ENCODE measurements around the gene WDFY2. TPM values are rescaled to one million over a fixed set of nuclear protein-coding genes. Genes with fewer than 3 reads are reported as not detected.

Gene WDFY2
- total RNA-seq, 2 experiments from 2014 or later: 9.3 to 11.2 TPM

DNA sequence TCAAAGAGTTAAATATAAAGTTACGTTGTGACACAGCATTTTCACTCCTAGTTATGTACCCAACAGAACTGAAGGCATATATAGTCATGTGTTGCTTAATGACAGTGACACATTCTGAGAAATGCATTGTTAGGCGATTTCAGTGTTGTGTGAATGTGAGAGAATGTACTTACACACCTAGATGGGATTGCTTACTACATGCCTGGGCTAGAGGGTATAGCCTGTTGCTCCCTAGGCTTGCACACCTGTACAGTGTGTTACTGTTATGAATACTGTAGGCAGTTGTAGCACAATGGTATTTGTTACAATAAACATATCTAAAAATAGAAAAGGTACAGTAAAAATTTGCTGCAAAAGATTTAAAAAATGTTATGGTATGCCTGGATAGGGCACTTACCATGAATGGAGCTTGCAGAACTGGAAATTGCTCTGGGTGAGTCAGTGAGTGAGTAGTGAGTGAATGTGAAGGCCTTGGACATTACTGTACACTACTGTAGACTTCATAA, 130.5 kb downstream of the WDFY2 start:
- no peak overlapping the region for H3K27ac Mint-ChIP-seq
- intact Hi-C loops (cut with micrococcal nuclease): no loop called here
- no peaks in the 10 kb centered on the region for H3K9me3 Mint-ChIP-seq
- no peak overlapping the region for H3K4me3 Mint-ChIP-seq
- CTCF ChIA-PET: no interaction called here
- H3K4me1 Mint-ChIP-seq (ENCODE audit: low read depth): peaks cover 2% of the 10 kb centered on the region
- no peaks in the 10 kb centered on the region for H3K27me3 Mint-ChIP-seq
- DNase-seq: no peak
- POLR2A ChIA-PET: no interaction called here
- H3K36me3 Mint-ChIP-seq: peaks cover 1% of the 10 kb centered on the region

DNA sequence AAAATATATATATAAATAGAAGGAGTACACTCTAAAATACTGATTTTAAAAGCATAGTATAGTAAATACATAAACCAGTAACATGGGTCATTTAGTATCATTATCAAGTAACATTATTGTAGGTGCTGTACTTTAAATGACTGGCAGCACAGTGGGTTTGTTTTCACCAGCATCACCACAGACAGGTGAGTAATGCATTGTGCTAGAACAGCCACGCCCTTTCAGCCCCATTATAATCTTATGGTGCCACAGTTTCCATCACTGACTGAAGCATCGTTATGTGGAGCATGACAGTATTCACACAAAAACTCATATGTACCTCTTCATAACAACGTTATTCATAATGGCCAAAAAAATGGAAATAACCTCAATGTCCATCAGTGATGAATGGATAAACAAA, 131.4 kb downstream of the WDFY2 start:
- H3K9me3 Mint-ChIP-seq: no peaks in the 10 kb centered on the region
- no peak overlapping the region for H3K27ac Mint-ChIP-seq
- peaks cover 1% of the 10 kb centered on the region for H3K36me3 Mint-ChIP-seq
- no peak overlapping the region for H3K4me3 Mint-ChIP-seq
- intact Hi-C loops (cut with micrococcal nuclease): no loop called here
- H3K27me3 Mint-ChIP-seq: no peaks in the 10 kb centered on the region
- peaks cover 2% of the 10 kb centered on the region for H3K4me1 Mint-ChIP-seq (ENCODE audit: low read depth)
- CTCF ChIA-PET: no interaction called here
- POLR2A ChIA-PET: no interaction called here
- DNase-seq: no peak

DNA sequence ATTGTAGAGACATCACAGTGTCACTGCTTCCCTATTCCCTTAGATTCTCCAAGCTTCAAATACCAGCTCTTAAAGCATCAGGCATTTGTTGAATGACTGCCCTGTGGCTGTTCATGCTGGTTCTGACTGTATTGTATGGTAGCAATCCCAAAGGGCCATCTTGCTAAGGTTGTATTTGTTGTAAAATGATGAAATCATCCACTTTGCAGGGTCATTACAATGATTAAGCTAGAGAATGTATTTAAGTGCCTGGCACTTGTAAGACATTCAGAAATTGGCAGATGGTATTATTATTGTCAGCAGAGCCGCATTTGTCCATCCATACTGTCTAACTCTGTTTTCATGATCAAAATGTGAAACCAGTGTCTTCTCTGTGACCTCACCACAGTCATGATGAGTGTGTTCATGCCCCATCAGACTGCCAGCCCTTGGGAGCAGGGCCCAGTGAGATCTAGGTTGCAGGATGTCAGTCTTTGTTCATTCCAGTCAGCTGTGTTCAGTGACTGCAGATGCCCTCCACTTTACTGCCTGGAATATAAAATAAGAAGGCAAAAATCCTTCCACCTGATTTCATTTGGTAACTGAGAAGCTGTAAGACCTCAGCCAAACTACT, 133.6 kb downstream of the WDFY2 start:
- Mint-ChIP-seq H3K36me3 (peaks cover 1% of the 10 kb centered on the region), H3K27me3 (no peaks in the 10 kb centered on the region), H3K9me3 (no peaks in the 10 kb centered on the region), H3K27ac (no peak overlapping the region), H3K4me1 (ENCODE audit: low read depth) (peaks cover 2% of the 10 kb centered on the region), H3K4me3 (no peak overlapping the region)
- ChIA-PET POLR2A (no interaction called here), CTCF (no interaction called here)
- intact Hi-C loops (cut with micrococcal nuclease): no loop called here
- no peak for DNase-seq

DNA sequence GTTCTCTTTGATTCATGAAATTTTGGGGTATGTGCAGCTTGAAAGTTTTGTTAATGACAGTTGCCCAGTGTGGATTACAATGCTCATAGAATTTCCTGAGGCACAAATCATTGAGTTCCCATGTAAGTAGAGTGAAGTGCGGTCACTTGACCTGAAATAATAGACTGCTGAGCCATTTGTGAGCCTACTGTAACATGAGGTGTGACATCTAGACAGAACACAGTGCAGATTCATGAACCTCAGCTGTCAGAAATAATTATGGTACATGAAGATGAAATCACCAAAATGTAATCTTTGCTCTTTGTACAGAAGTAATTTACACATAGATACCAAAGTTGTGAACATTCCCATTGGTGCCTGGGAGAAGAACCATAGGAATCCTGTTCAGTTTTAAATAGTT, 135.1 kb downstream of the WDFY2 start:
- H3K27me3 Mint-ChIP-seq: no peaks in the 10 kb centered on the region
- POLR2A ChIA-PET: no interaction called here
- no peaks in the 10 kb centered on the region for H3K9me3 Mint-ChIP-seq
- peaks cover 1% of the 10 kb centered on the region for H3K36me3 Mint-ChIP-seq
- intact Hi-C loops (cut with micrococcal nuclease): no loop called here
- DNase-seq: no peak
- H3K4me1 Mint-ChIP-seq (ENCODE audit: low read depth): peaks cover 2% of the 10 kb centered on the region
- H3K4me3 Mint-ChIP-seq: no peak overlapping the region
- CTCF ChIA-PET: no interaction called here
- no peak overlapping the region for H3K27ac Mint-ChIP-seq

DNA sequence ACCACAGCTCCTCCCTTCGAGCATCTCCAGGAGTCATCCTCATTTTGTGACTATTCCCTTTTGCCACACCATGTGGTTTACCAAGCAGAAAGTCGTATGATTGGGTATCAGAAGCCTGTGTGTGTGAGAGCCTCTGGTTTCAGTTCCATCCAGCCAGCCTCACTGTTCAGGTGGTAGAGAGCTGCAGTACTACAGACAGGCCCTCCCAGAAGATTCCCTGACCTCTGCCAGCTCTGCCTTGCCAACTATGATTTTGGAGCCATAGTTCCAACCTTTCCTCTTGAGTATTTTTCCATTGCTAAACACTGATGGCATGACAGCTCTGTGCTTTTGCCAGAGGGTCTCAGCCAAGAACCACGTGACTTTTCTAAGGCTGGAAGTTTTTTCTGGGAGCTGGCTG, 137.2 kb downstream of the WDFY2 start:
- Mint-ChIP-seq H3K4me1 (ENCODE audit: low read depth) (no peaks in the 10 kb centered on the region), H3K36me3 (peaks cover 3% of the 10 kb centered on the region), H3K27ac (no peak overlapping the region), H3K27me3 (no peaks in the 10 kb centered on the region), H3K9me3 (no peaks in the 10 kb centered on the region), H3K4me3 (no peak overlapping the region)
- intact Hi-C loops (cut with micrococcal nuclease): no loop called here
- DNase-seq: no peak
- ChIA-PET CTCF (interaction anchor here (0.6 kb wide), 1 partner anchor 227 kb away, joined by 3 read pairs; no protein-coding TSS in a partner anchor), POLR2A (interaction anchor here (1.0 kb wide), 1 partner anchor 267 kb away, joined by 4 read pairs; no protein-coding TSS in a partner anchor)

DNA sequence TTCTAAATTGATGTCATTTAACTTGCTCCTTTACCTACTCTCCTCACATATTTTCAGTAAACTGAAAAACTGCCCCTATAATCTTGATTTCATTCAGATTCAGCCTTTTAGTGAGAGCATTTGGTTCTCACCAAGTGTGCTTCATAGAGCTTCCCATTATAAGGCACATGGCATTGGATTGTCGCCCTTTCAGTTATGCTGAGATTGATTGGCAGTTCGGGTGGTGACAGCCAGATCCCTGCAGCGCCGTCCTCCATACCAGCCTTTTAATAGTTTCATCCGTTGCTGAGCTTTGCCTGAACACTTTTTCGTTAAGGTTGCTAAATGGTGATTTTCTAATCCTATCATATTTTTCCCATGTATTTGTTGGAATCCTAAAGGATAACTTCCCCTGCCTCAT, 139.3 kb downstream of the WDFY2 start:
- Mint-ChIP-seq H3K4me3 (no peak overlapping the region), H3K4me1 (ENCODE audit: low read depth) (no peaks in the 10 kb centered on the region), H3K9me3 (no peaks in the 10 kb centered on the region), H3K36me3 (peaks cover 13% of the 10 kb centered on the region), H3K27me3 (no peaks in the 10 kb centered on the region), H3K27ac (no peak overlapping the region)
- POLR2A ChIA-PET: interaction anchor here (1.9 kb wide), 1 partner anchor 25 kb away, joined by 5 read pairs; no protein-coding TSS in a partner anchor
- DNase-seq: no peak
- CTCF ChIA-PET: no interaction called here
- intact Hi-C loops (cut with micrococcal nuclease): no loop called here

GRCh38 chr13:51724721-51725120, 140.5 kb downstream of the WDFY2 start:
- DNase-seq: no peak
- intact Hi-C loops (cut with micrococcal nuclease): no loop called here
- Mint-ChIP-seq H3K9me3 (no peaks in the 10 kb centered on the region), H3K36me3 (peaks cover 13% of the 10 kb centered on the region), H3K4me3 (no peak overlapping the region), H3K27me3 (no peaks in the 10 kb centered on the region), H3K4me1 (ENCODE audit: low read depth) (no peaks in the 10 kb centered on the region), H3K27ac (no peak overlapping the region)
- CTCF ChIA-PET: no interaction called here
- POLR2A ChIA-PET: no interaction called here

GRCh38 chr13:51726446-51727193, 142.4 kb downstream of the WDFY2 start:
- Mint-ChIP-seq H3K4me3 (no peak overlapping the region), H3K27me3 (no peaks in the 10 kb centered on the region), H3K27ac (no peak overlapping the region), H3K36me3 (peaks cover 13% of the 10 kb centered on the region), H3K4me1 (ENCODE audit: low read depth) (peaks cover 2% of the 10 kb centered on the region), H3K9me3 (no peaks in the 10 kb centered on the region)
- POLR2A ChIA-PET: no interaction called here
- CTCF ChIA-PET: interaction anchor here (1.5 kb wide), 1 partner anchor 29 kb away, joined by 3 read pairs; no protein-coding TSS in a partner anchor
- intact Hi-C loops (cut with micrococcal nuclease): no loop called here
- DNase-seq: no peak

DNA sequence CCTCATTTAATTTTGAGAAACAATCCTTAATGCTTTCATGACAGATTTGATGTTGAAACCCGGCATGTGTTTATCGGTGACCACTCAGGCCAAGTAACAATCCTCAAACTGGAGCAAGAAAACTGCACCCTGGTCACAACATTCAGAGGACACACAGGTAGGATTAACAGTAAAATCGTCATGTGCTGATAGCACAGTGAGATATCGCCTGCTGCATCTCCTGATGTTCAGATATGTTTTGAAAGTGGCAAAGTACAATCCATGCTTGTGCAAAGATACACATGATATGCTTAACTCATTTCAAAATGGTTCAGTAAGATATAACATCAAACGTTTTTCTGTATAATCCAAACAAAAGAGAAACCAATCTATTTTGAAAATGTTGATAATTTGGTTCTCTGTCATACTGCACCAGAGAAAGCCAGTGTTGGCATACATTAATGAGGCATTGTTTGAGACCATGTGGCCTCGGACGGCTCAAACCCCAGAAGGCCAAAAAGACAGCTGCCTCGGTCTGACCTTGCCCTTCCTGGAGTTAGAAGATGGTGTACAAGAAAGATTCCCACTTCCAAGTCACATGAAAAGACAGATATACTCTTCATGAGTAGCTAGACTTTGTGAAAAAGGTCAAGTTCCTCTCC, 143.5 kb downstream of the WDFY2 start:
- peaks cover 3% of the 10 kb centered on the region for H3K4me1 Mint-ChIP-seq (ENCODE audit: low read depth)
- H3K36me3 Mint-ChIP-seq: peaks cover 15% of the 10 kb centered on the region
- no peak overlapping the region for H3K4me3 Mint-ChIP-seq
- no peak for DNase-seq
- CTCF ChIA-PET: interaction anchor here (1.5 kb wide), 1 partner anchor 30 kb away, joined by 3 read pairs; no protein-coding TSS in a partner anchor
- POLR2A ChIA-PET: no interaction called here
- no peaks in the 10 kb centered on the region for H3K27me3 Mint-ChIP-seq
- H3K9me3 Mint-ChIP-seq: no peaks in the 10 kb centered on the region
- H3K27ac Mint-ChIP-seq: no peak overlapping the region
- intact Hi-C loops (cut with micrococcal nuclease): no loop called here

GRCh38 chr13:51728275-51728673, 144.0 kb downstream of the WDFY2 start:
- DNase-seq: no peak
- Mint-ChIP-seq H3K4me1 (ENCODE audit: low read depth) (peaks cover 3% of the 10 kb centered on the region), H3K9me3 (no peaks in the 10 kb centered on the region), H3K4me3 (no peak overlapping the region), H3K36me3 (peaks cover 15% of the 10 kb centered on the region), H3K27ac (no peak overlapping the region), H3K27me3 (no peaks in the 10 kb centered on the region)
- intact Hi-C loops (cut with micrococcal nuclease): no loop called here
- ChIA-PET POLR2A (no interaction called here), CTCF (no interaction called here)

DNA sequence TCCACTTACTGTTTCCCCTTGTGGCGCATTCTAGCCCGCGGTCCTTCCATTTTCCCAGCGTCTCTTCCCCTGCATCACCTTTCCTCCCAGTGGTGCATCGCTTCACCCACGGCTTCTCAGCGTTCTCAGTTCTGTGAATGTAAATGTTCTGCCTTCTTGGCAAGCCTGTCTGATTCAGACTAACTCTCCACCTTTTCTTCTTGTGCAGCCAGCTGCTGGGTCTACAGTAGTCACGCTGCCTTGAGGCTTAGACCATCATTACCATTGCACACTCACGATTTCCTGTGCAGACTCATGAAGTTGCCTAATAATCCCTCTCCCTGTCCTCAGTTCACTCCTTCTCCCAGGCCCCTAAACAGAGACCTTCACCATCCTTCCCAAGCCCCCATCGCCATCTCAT, 144.7 kb downstream of the WDFY2 start:
- Mint-ChIP-seq H3K4me1 (ENCODE audit: low read depth) (peaks cover 3% of the 10 kb centered on the region), H3K27me3 (no peaks in the 10 kb centered on the region), H3K27ac (no peak overlapping the region), H3K4me3 (no peak overlapping the region), H3K9me3 (no peaks in the 10 kb centered on the region), H3K36me3 (peaks cover 17% of the 10 kb centered on the region)
- POLR2A ChIA-PET: no interaction called here
- CTCF ChIA-PET: no interaction called here
- DNase-seq: no peak
- intact Hi-C loops (cut with micrococcal nuclease): no loop called here

- Mint-ChIP-seq H3K36me3 (peaks cover 17% of the 10 kb centered on the region), H3K4me1 (ENCODE audit: low read depth) (peaks cover 3% of the 10 kb centered on the region), H3K9me3 (no peaks in the 10 kb centered on the region), H3K27ac (no peak overlapping the region), H3K4me3 (no peak overlapping the region), H3K27me3 (no peaks in the 10 kb centered on the region)
- POLR2A ChIA-PET: interaction anchor here (0.6 kb wide), 1 partner anchor 457 kb away, joined by 3 read pairs; no protein-coding TSS in a partner anchor
- intact Hi-C loops (cut with micrococcal nuclease): loop anchor here (5.0 kb wide), 1 partner anchor 118 kb away; no protein-coding TSS in a partner anchor
- CTCF ChIA-PET: interaction anchor here (0.6 to 1.3 kb wide), 2 partner anchors 11 to 284 kb away, joined by 3 to 4 read pairs; no protein-coding TSS in a partner anchor
- DNase-seq: peak; percentile 74
Observed at GRCh38 chr13:51729866-51730553, 145.7 kb downstream of the WDFY2 start.

Measured in activated CD4-positive, alpha-beta memory T cell treated with anti-CD3 and anti-CD28 coated beads for 36 hours (primary cell).